HG03095 (cell line): Measurements from ENCODE around the gene CGNL1.

Source experiments
- ATAC-seq: cut with Tn5 transposase; IDR thresholded peaks from one replicate; pipeline ENCODE4 v1.9.1; 2021; ENCODE audit warnings: moderate library complexity; ENCODE audit not compliant: unreplicated experiment

CGNL1 gene

DNA sequence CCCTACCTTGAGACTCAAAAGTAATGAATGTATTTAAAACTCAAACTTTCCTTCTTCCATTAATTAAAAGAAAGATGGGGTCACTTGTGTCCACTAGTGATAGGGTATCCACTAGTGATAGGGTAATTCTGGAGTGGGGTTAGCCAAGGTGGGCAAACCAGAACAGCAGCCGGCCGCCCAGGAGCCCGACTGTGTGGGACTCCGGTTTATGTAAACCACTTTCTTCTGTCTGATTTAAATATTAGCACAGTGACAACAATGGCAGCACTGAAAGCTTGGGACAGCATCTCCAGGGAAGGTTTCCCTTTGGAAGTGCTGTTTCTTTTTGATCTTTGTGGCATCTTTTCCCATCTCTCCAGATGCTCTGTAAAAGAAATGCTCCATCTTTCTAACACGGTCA lies 216.1 kb downstream of the CGNL1 start:
- no peak for ATAC-seq

GRCh38 chr15:57592836-57593420 lies 216.6 kb downstream of the CGNL1 start:
- no peak for ATAC-seq

DNA sequence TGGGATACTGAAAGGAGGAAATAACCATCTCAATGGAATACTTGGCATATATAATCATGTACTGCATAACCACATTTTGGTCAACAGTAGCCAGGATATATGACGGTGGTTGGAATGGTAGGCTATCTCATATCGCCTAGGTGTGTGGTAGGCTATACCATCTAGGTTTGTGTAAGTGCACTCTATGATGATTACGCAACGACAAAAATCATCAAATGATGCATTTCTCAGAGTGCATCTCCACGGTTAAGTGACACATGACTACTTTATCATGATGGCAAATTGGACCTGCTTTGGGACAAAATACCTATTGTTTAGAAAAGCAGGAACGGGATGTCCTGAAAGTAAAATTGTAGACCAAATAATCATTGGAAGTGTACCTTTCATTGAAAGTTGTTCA lies 218.2 kb downstream of the CGNL1 start:
- ATAC-seq = no peak

- no peak for ATAC-seq
Measured at GRCh38 chr15:57595011-57595866, 218.9 kb downstream of the CGNL1 start.

- ATAC-seq = no peak
Measured at GRCh38 chr15:57596301-57596855, 220.1 kb downstream of the CGNL1 start.

DNA sequence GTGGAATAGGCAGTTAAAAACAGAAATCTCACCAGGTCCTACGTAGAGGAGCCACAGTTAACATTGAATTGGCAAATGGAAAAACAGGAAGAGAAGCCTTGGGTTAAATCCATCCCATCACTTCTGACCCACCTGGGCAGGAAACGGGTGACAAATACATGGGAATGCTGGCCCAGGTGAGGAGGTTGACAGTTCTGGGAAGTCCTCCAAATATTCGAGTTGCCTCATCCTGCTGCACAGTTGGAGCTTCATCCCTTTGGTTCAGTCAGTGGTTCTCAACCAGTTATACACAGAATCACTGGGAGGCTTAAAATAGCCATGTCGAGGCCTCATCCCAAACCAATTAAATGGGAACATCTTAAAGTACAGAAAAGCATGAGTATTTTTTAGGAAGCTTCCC lies 220.7 kb downstream of the CGNL1 start:
- ATAC-seq = no peak

DNA sequence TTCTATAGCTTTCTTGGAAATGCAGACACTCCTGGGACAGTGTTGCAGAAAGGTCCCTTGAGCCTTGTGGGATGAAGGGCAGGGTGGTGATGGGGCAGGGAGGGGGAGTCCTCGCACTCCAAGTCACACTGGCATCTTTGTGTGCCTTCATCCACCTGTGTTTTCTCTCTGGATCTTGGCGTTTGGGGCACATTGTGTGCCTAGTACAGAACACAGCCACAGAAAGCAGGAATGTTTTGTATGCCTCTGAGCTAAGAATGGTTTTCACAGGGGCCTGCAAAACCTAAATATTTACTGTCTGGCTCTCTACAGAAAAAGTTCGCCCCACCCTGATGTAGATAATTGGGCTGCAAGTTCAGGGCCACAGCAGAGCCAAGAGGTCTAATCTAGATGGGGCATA lies 221.1 kb downstream of the CGNL1 start:
- ATAC-seq = no peak

GRCh38 chr15:57598346-57598745 lies 222.0 kb downstream of the CGNL1 start:
- ATAC-seq = no peak

DNA sequence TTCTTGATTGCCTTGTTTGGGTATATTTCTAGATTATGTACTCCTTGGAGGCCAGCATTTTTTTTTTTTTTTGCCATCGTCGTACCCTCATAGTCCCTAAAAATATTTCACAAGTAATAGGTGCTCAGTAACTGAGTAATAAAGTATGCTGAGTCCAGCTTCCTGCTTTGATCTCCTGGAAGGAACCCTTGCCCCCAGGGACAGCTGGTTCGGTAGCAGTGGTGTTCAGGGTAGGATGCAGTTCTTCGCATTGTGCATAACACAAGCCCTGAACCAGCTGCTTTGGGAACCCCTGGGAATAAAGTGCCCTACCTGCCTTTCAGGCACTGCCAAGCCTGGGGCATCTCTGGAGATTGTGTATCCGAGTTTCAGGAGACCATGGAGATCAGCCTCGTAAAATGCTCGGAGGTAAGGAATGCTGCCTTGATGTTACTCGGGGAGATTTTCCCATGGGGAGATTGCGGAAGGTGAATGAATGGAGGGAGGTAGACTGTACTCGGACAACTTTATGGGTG lies 223.0 kb downstream of the CGNL1 start:
- ATAC-seq = no peak

- no peak for ATAC-seq
Measured at GRCh38 chr15:57600197-57600596, 223.9 kb downstream of the CGNL1 start.
